HepG2 (cell line): Measurements from ENCODE around the gene IQCC. TPM values are rescaled to one million over a fixed set of nuclear protein-coding genes. Genes with fewer than 3 reads are reported as not detected.
A peak's percentile ranks its signal among the peaks of the same experiment; 100 is the strongest.

ENCODE experiments used
- AKAP8 ChIP-seq: sonication (generic); formaldehyde crosslinking; IDR thresholded peaks from 2 replicates; pipeline ENCODE4 v1.5.1; 2020; ENCODE audit warnings: mild to moderate bottlenecking, missing genetic modification reagents
- BATF2 ChIP-seq: sonication (generic); formaldehyde crosslinking; IDR thresholded peaks from 2 replicates; pipeline ENCODE4 v1.8.0; 2022; ENCODE audit warnings: mild to moderate bottlenecking, missing genetic modification reagents, moderate library complexity
- BCL6 ChIP-seq: IDR thresholded peaks from 2 replicates; pipeline ENCODE4 v1.6.1; 2016; ENCODE audit warnings: missing genetic modification reagents, missing compliant biosample characterization
- ELF1 ChIP-seq: sonication (generic); formaldehyde crosslinking; IDR thresholded peaks from 2 replicates; pipeline ENCODE4 v1.4.0; 2020; ENCODE audit warnings: missing genetic modification reagents
- ISL2 ChIP-seq: sonication (generic); formaldehyde crosslinking; IDR thresholded peaks from 2 replicates; pipeline ENCODE4 v1.5.0; 2020; ENCODE audit warnings: missing genetic modification reagents
- KMT2A ChIP-seq: sonication (generic); formaldehyde crosslinking; IDR thresholded peaks from 2 replicates; pipeline ENCODE4 v1.4.0; 2020; ENCODE audit warnings: missing genetic modification reagents
- MAFF ChIP-seq: IDR thresholded peaks from 2 replicates; pipeline ENCODE4 v1.6.1; 2011; ENCODE audit warnings: low read depth, low read length, improper control_type of control experiment
- POGK ChIP-seq: sonication (generic); formaldehyde crosslinking; conservative IDR thresholded peaks from 2 replicates; pipeline ENCODE4 v1.8.0; 2022; ENCODE audit warnings: mild to moderate bottlenecking, moderate library complexity, missing genetic modification reagents
- SAP130 ChIP-seq: IDR thresholded peaks from 2 replicates; pipeline ENCODE4 v1.6.1; 2016; ENCODE audit warnings: low read depth
- SKIL ChIP-seq: sonication (generic); formaldehyde crosslinking; IDR thresholded peaks from 2 replicates; pipeline ENCODE4 v1.8.0; 2022; ENCODE audit warnings: missing genetic modification reagents, mild to moderate bottlenecking, moderate library complexity, borderline replicate concordance
- SOX5 ChIP-seq: IDR thresholded peaks from 2 replicates; pipeline ENCODE4 v1.6.1; 2016; ENCODE audit warnings: borderline replicate concordance
- SOX6 ChIP-seq, 2 experiments: fragments of 450-650 bp in 1 of 2; sonication (generic) in 1 of 2; formaldehyde crosslinking in 1 of 2; IDR thresholded peaks; 2 replicates each; pipeline versions ENCODE4 v1.4.0 to v1.6.1; 2017 to 2020; ENCODE audit warnings: antibody characterized with exemption in 1 of 2, mild to moderate bottlenecking in 1 of 2, missing genetic modification reagents in 1 of 2
- ZC3H13 ChIP-seq: sonication (generic); formaldehyde crosslinking; IDR thresholded peaks from 2 replicates; pipeline ENCODE4 v1.8.1; 2023; ENCODE audit warnings: mild to moderate bottlenecking, missing genetic modification reagents, moderate library complexity
- ZFYVE20 ChIP-seq: sonication (generic); formaldehyde crosslinking; IDR thresholded peaks from 2 replicates; pipeline ENCODE4 v1.8.0; 2023; ENCODE audit warnings: low read depth, mild to moderate bottlenecking, moderate library complexity, missing genetic modification reagents, borderline replicate concordance
- ZNF10 ChIP-seq: sonication (generic); formaldehyde crosslinking; IDR thresholded peaks from 2 replicates; pipeline ENCODE4 v1.4.0; 2020; ENCODE audit warnings: mild to moderate bottlenecking, low read depth, missing genetic modification reagents, borderline replicate concordance
- ZNF160 ChIP-seq: sonication (generic); formaldehyde crosslinking; IDR thresholded peaks from 2 replicates; pipeline ENCODE4 v1.8.0; 2022; ENCODE audit warnings: mild to moderate bottlenecking, inconsistent platforms, missing genetic modification reagents
- ZNF274 ChIP-seq: sonication (generic); formaldehyde crosslinking; IDR thresholded peaks from 2 replicates; pipeline ENCODE4 v1.5.1; 2020; ENCODE audit warnings: mild to moderate bottlenecking, missing genetic modification reagents
- ZNF543 ChIP-seq: sonication (generic); formaldehyde crosslinking; IDR thresholded peaks from 2 replicates; pipeline ENCODE4 v1.4.0; 2020; ENCODE audit warnings: mild to moderate bottlenecking, missing genetic modification reagents
- ZNF569 ChIP-seq: sonication (generic); formaldehyde crosslinking; IDR thresholded peaks from 2 replicates; pipeline ENCODE4 v1.5.0; 2020; ENCODE audit warnings: mild to moderate bottlenecking, missing genetic modification reagents, moderate library complexity, borderline replicate concordance
- ZNF576 ChIP-seq: sonication (generic); formaldehyde crosslinking; IDR thresholded peaks from 2 replicates; pipeline ENCODE4 v1.4.0; 2020; ENCODE audit warnings: mild to moderate bottlenecking, missing genetic modification reagents
- ZNF850 ChIP-seq: sonication (generic); formaldehyde crosslinking; conservative IDR thresholded peaks from 2 replicates; pipeline ENCODE4 v1.9.0; 2021; ENCODE audit warnings: mild to moderate bottlenecking, missing genetic modification reagents
- ZSCAN31 ChIP-seq: sonication (generic); formaldehyde crosslinking; IDR thresholded peaks from 2 replicates; pipeline ENCODE4 v1.5.0; 2020; ENCODE audit warnings: low read depth, mild to moderate bottlenecking, missing genetic modification reagents
- polyA plus RNA-seq, 8 experiments: library from polyadenylated mRNA; depleted of rRNA in 3 of 8; stranded (reverse) in 7 of 8; unstranded in 1 of 8; fragments of >200 nt; fragmentation: Illumina TruSeq in 4 of 8; extraction: Trizol in 4 of 8; gene quantifications; 2 replicates each; pipeline versions ENCODE4 v1.2.1 to v1.2.3, GENCODE V29; 2011 to 2016; ENCODE audit warnings: low read depth in 4 of 8, missing spikeins in 1 of 8, mixed read lengths in 1 of 8; ENCODE audit not compliant: insufficient read depth in 1 of 8
- total RNA-seq, 5 experiments: library from RNA; depleted of rRNA; stranded (reverse); fragments of >200 nt; fragmentation: Illumina TruSeq; extraction: Trizol; gene quantifications; 2 replicates each; pipeline ENCODE4 v1.2.3, GENCODE V29; 2016; ENCODE audit warnings: low read depth in 1 of 5

The IQCC gene
- total and polyA plus RNA-seq, 2 of the 13 experiments (the other 11 are each of a cell fraction or from before 2014, with no cell fraction given), result 1.7 to 3.0 TPM

GRCh38 chr1:32180186-32181060, 25.0 kb upstream of the IQCC start (continued):
- TF ChIP-seq SKIL, result no peak
- TF ChIP-seq ISL2 (CRISPR knock-in tag), result no peak
- no peak for TF ChIP-seq POGK (CRISPR knock-in tag)
- TF ChIP-seq MAFF, result no peak
- TF ChIP-seq ZNF569 (CRISPR knock-in tag), result 0 out of 2 replicates have a peak, but pooled peaks have one; percentile 4
- TF ChIP-seq SAP130 (CRISPR knock-in tag), result no peak
- TF ChIP-seq ELF1, result 0 out of 2 replicates have a peak, but pooled peaks have one; percentile 14
- TF ChIP-seq ZNF850 (CRISPR knock-in tag), result no peak
- TF ChIP-seq ZNF543 (CRISPR knock-in tag), result no peak
- no peak for TF ChIP-seq ZC3H13 (CRISPR knock-in tag)
- TF ChIP-seq KMT2A (CRISPR knock-in tag), result peak; percentile 78
- no peak for TF ChIP-seq AKAP8
- no peak for TF ChIP-seq ZNF160 (CRISPR knock-in tag)
- no peak for TF ChIP-seq ZNF274
- TF ChIP-seq BCL6 (CRISPR knock-in tag), result no peak; the same call in 1 of the 2 replicates
- TF ChIP-seq ZFYVE20, result no peak
- TF ChIP-seq ZNF576, result no peak
- no peak for TF ChIP-seq BATF2 (CRISPR knock-in tag)
- TF ChIP-seq ZSCAN31 (CRISPR knock-in tag), result no peak
- no peak for TF ChIP-seq SOX5 (CRISPR knock-in tag)
- TF ChIP-seq ZNF10 (CRISPR knock-in tag), result no peak
- TF ChIP-seq SOX6 (IDR thresholded peaks at IDR 0.05), result no peak
- no peak for TF ChIP-seq SOX6 (CRISPR knock-in tag; IDR thresholded peaks at IDR 0.05)
